Measurements from ENCODE around the gene ADIPOQ.

DNA sequence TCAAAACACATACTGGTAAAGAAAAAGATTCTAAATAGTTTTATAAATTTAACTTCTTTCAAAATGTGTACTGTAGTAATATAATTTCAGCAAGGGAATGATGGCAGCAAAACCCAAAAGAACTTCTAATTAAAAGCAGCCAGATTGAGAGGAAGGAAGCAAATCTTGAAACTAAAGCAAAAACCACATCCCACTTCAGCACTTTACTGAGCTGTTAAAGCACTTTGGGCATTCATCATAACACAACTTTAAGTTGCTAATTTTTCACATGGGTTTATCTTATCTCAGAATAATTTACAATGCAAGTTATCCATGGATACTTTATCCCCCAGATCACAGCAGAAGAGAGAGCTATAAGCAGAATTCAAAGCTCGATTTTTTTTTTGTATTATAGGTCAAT is 42.2 kb upstream of the ADIPOQ start:
- TF ChIP-seq OSR1 (CRISPR knock-in tag; IDR thresholded peaks at IDR 0.05): no peak
- TF ChIP-seq BACH2 (CRISPR knock-in tag; IDR thresholded peaks at IDR 0.05; ENCODE audit: borderline replicate concordance): no peak
- no peak for TF ChIP-seq ZNF8 (CRISPR knock-in tag; IDR thresholded peaks at IDR 0.05)
- TF ChIP-seq CREB5 (CRISPR knock-in tag; IDR thresholded peaks at IDR 0.05; ENCODE audit: low read depth): no peak
- TF ChIP-seq ZNF70 (CRISPR knock-in tag; IDR thresholded peaks at IDR 0.05): no peak
- no peak for TF ChIP-seq RARB (CRISPR knock-in tag; IDR thresholded peaks at IDR 0.05)
- TF ChIP-seq SNAI2 (CRISPR knock-in tag; IDR thresholded peaks at IDR 0.05): no peak
- TF ChIP-seq ARNTL (CRISPR knock-in tag; IDR thresholded peaks at IDR 0.05; ENCODE audit: borderline replicate concordance, low read depth): no peak
- TF ChIP-seq TCF4 (CRISPR knock-in tag; IDR thresholded peaks at IDR 0.05; ENCODE audit: borderline replicate concordance): no peak
- TF ChIP-seq, protein P1, sequence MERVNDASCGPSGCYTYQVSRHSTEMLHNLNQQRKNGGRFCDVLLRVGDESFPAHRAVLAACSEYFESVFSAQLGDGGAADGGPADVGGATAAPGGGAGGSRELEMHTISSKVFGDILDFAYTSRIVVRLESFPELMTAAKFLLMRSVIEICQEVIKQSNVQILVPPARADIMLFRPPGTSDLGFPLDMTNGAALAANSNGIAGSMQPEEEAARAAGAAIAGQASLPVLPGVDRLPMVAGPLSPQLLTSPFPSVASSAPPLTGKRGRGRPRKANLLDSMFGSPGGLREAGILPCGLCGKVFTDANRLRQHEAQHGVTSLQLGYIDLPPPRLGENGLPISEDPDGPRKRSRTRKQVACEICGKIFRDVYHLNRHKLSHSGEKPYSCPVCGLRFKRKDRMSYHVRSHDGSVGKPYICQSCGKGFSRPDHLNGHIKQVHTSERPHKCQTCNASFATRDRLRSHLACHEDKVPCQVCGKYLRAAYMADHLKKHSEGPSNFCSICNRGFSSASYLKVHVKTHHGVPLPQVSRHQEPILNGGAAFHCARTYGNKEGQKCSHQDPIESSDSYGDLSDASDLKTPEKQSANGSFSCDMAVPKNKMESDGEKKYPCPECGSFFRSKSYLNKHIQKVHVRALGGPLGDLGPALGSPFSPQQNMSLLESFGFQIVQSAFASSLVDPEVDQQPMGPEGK (CRISPR knock-in tag; IDR thresholded peaks at IDR 0.05; ENCODE audit: borderline replicate concordance): no peak
